NCI-H2196 treated with DMSO at 0.1 percent for 48 hours (cell line): ENCODE data around the gene CASP3.
"Not testable (repeated sequence)": the region's sequence is repeated elsewhere in the genome, so short reads cannot be mapped to it uniquely, and the experiment has no call there.

ENCODE experiments used
- DNase-seq: peaks from one replicate; lab custom pipeline; 2025; ENCODE audit not compliant: unreplicated experiment; lab: John Stamatoyannopoulos, UW

The CASP3 gene

DNA sequence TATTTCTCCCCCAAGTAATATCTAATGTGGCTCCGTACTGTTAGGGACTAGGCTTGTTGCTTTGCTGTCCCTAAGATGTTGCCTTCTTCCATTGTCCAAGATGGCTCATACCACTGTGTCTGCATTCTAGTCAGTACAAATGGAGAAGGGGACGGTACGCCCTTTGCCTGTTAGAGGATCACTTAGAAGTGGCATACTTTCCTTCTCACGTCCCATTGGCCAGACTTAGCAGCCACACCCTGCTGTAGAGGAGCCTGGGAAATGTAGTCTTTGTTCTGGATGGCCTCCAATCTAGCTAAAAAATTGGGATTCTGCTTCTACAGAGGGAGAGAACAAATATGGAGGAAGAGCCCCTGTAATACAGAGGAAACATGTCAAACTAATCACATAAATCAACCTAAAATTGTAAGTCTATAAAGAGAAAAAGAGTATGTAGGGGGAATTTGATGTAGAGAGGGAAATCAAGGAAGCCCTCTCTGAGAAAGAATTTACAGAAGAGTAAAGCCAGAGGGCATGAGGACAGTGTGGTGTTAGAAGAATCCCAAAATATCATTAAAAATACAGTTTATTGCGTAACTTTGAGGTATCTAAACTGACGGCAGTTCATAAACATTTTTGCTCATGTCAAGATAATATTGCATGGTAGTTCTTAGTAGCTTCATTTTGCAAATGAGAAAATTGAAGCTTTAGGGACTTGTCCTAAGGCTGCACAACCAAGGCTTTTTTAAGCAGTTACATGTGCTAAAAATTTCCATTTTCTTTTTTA lies 15.4 kb upstream of the CASP3 start:
- no peak for DNase-seq

DNA sequence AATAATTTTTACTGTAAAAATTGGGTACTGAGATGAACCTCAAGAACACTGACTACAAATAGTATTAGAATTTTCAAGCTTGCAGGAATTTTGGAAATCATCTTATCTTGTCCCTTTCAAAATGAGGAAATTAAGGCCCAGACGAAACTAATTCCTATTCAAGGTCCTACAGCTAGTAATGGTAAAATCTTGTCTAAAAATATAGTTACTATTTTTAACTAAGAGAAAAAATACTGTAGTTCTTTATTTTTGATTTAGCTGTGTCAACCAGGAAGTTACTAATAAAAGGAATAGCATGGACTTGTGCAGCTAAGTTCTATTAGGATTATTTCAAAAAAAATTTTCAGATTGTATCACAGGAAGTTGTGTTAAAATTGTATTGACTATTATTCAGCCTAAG lies 13.0 kb upstream of the CASP3 start:
- DNase-seq: no peak

DNA sequence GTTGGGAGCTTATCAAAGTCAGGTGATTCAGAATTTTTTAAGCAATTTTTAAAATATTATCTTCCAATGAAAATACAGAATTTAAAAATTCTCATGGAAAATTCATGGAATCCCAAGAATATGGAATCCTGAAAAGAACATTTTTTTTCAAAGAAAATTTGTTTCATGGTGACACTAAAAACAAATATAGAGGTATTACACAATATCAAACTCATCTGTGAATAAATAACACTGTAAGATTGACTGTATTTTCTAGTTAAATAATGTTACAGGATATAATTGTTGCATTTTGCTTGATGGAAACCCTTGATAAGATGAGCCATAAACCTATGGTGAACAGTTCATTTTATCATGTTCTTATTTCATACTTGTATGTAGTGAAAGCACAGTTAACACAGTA lies 11.7 kb upstream of the CASP3 start:
- DNase-seq: no peak

DNA sequence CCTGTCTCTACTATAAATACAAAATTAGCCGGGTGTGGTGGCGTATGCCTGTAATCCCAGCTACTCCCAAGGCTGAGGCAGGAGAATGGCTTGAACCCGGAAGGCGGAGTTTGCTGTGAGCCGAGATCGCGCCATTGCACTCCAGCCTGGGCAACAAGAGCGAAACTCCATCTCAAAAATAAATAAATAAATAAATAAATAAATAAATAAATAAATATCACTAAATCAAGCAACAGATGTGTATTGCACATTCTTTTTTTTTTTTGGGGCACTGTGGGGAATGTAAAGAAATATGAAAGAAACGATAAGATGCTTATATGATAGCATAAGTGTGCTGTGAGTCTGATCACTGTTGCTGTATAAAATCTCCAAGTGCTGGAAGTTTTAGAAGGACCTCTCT lies 8.6 kb upstream of the CASP3 start:
- DNase-seq: not testable (repeated sequence)

DNA sequence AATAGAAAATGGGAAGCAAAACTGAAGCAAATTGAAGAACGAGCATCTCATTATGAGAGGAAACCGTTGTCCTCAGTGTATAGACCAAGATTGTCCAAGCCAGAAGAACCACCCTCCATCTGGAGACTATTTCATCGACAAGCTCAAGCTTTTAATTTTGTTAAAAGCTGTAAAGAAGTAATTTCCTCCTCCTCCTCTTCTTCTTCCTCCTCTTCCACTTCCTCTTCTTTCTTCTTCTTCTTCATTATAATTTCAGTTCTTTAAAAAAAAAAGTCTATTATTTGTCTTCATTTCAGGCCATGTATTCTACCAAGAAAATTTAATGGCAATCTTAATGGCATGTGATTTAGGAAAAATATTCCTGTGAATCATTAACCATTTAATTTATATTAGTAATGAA lies 7.9 kb upstream of the CASP3 start:
- DNase-seq: no peak

DNA sequence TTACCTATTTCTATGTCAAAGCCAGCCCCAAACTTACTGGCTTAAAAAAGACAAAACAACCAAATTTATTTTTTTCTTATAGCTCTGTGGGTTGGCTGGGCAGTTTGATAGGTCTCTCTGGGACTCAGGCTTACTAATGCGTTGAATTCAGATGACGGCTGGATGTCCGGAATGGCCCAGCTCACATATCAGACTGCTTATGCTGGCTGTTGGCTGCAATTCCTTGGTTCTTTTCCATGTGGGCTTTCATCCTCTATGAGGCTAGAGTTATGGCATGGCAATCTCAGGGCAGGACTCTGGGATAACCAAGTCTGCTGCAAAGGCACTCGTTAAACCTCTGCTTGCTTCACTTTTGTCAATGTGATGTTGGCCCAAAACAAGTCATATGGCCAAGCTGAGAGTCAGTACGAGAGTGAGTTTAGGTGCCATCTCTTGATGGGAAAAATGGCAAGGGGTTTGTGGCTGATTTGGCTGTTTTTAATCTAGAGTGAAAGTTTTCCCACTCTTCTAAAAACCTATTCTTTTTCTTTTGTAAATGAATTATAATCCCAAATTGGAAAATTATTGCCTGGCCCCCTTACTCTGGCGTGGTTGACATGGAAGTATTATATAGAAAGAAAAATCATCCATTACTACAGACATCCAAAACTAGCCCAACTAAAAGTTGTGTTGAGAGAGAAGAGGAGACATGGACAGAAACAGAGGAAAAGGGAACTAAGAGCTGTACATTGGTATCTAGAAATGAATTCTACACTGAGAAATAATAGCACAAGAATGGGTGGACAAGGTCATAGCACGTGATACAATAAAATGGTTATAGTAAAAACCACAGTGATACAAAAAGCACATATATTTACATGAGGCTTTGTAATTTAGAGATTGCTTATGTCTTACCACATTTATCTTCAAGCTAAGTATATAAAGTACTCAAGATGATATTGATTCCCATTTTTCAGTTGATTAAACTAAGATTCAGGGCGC lies 6.9 kb upstream of the CASP3 start:
- no peak for DNase-seq

DNA sequence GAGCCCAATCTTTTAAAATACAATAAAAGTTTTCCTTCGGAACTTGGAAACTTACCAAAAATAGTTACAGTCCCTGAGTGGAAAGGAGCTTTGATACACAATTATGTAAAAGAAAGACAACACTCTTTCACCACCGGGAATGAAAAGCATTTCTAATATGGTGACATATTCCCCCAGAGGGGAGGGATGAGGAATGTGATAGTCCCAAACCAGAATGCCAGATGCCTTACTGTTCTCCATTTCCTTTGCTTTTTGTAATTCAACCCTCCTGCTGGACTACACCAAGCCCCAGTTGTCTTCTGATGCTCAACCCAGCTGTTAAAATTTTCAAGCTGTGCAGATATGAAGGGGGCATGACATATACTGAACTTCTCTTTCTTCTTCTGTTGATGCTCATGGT lies 4.4 kb upstream of the CASP3 start:
- DNase-seq: no peak

DNA sequence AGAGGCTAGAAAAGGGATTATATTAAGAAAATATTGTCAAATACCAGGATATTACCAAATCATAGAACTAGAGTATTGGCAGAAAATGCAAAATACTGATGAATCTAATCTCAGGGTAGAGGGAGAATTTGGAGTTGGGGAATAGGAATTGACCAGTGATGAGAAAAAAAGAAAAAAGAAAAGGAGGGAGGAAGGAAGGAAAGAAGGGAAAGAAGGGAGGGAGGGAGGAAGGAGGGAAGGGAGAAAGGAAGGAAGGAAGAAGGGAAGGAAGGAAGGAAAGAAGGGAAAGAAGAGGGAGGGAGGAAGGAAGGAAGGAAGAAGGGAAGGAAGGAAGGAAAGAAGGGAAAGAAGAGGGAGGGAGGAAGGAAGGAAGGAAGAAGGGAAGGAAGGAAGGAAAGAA lies 3.4 kb upstream of the CASP3 start:
- not testable (repeated sequence) for DNase-seq

DNA sequence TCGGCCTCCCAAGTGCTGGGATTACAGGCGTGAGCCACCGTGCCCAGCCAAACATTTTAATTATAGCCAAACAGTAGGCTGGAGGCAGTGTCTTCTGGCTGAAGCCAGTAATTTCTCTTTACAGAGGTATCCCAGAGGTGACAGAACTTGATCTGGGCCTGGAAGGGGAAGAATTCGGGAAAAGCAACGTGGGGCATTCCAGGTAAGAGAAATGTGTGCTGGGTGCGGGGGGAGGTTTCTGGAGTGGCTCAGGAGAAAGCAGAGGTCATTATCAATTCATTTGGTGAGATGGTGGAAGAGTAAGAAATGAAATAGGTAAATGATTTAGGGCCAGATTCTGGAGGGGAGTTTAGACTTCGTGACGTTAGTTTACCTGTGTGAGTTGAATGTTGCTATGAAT lies 2.7 kb upstream of the CASP3 start:
- DNase-seq: no peak

DNA sequence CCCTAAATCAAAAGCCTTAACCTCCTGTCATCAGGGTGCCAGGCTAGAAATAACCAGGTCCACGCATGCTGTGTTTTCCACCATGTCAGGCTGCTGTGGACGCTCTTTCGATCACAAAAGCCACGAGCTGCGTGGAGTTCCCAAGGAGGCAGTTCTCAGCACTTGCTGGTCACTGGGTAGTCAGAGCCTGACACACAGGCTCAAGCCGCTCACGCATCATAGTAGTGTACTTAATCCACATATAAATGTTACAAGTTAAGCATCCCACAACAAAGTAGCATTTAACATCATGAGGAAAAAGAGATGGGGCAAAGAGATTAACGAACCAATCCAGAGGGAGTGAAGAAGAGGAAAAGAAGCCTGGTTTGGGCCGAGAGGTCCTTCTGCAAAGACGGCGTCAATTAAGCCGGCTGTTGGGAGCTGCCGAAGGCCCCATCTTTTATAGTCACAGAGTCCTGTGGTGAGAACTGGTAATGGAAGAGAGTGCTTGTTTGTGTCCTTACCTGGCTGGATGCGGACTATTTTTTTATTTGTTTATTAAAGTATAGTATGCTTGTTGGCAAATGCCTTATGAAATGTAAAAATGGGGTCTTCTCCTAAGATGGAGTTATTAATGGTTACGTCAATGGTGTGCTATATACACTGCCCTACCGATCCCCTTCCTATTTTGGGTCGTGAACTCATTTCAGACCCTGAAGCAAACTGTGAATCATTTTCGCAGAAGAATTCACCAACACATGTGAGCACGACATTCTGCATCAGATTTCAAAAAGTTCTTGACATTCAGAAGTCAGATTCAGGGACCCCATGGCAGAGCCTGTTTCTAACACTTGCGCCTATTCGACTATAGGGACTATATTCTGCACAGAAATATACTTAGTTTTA lies 966 bp upstream of the CASP3 start:
- DNase-seq: no peak

DNA sequence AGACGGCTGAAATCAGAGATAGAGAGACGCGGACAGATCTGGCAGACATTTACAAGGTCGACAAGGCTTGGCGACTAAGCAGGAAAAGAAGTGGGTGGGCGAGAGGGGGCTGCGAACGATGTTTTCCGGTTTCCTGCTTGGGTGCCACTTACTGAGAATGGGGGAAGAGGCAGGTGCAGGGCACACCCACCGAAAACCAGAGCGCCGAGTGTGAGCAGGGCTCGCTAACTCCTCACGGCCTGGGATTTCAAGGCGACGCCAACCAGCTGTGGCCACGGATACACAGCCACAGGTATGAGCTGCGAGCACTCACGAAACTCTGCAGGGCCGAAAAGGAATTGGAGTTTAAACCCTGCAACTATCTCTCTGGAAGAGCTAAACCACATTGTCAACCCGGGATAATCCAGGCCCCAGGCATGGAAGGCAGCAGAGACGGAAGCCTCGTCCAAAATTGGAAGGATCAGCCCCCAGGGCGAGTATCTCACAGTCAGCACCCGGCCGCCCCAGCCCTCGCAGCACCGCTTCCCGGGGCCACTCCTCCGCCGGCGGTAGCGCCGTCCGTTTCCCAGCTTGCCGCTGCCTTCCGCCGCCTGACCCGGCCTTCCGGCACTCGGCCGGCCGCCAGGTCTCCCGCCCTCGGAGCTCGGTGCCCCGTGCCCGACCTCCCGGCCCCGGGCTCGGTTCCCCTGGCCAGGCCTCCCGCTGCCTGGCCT lies 778 bp downstream of the CASP3 start:
- no peak for DNase-seq

DNA sequence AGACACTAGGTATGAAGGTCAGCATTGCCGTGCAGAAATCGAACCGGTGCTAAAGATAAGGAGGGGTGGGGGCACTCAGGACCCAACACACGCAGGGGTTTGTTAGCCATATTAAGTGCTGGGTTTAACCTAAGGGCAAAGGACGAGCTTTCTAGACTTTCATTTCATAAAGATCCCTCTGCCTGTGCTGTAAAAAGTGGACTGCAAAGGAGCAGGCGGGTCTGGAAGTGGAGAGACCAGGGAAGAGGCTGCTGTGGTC lies 1.3 kb downstream of the CASP3 start:
- DNase-seq: no peak

DNA sequence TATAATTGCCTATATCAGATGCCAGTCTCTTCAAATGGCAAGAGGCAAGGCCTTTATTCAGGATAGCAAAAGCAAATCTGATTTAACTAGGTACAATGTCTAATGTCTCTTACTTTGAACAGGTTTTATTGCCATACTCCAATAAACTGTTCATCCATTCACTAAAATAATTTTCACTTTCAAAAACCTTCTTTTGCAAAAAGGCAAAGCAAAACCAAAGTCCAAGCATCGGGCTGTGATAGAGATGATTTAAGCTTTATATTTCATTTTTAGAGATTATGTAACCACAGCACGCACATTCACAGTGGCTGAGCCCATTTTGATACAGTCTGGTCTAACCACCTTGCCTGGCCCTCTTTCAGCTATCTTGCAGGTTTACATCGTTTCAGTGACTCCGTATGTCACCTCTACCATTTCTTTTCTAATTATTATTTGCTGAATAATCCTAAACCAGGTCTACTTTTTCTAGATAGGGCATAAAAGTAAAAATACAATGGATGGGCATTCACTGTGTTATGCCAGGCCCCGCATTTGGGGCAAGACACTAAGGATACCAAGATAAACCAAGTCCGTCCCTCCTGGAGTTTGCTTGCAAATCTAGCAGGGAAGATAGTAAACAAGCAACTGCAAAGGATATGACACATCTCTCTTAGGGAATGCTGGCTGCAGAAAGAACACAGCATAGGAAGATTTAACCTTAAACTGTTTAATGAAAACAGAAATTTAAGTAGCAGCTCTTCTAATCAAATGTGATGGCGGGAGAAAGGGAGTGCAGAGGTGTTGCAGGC lies 1.8 kb downstream of the CASP3 start:
- no peak for DNase-seq

DNA sequence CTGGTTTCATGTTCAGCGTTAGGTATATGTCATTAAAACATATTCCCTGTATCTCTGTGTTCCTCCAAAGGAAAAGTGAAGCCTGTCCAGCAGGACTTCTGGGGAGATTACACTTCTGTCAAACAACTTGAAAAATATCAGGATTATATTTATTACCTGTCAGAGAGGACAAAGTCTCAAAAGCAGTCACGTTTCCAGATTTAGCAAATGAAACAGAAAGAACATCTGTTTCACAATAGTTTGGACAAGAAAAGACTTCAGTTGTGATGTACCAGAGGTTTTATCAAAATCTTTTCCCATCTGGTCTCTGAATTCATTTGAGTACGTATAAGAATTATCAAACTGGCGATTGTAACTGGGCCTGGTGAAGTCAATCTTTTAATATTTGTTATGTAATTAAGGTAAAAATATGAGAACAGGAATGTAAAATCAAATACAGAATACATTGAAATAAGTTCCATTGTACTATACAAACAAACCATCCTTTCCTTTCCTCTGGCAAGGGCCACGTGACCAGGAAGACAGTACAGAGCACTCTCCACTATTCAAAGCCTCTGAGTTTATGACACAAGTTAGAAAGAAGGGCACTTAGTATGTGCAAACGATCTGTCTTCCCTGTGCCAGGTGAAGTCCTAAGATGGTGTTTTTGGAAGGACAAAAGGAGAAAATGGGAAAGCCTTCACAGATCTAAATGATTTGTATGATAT lies 3.2 kb downstream of the CASP3 start:
- no peak for DNase-seq

DNA sequence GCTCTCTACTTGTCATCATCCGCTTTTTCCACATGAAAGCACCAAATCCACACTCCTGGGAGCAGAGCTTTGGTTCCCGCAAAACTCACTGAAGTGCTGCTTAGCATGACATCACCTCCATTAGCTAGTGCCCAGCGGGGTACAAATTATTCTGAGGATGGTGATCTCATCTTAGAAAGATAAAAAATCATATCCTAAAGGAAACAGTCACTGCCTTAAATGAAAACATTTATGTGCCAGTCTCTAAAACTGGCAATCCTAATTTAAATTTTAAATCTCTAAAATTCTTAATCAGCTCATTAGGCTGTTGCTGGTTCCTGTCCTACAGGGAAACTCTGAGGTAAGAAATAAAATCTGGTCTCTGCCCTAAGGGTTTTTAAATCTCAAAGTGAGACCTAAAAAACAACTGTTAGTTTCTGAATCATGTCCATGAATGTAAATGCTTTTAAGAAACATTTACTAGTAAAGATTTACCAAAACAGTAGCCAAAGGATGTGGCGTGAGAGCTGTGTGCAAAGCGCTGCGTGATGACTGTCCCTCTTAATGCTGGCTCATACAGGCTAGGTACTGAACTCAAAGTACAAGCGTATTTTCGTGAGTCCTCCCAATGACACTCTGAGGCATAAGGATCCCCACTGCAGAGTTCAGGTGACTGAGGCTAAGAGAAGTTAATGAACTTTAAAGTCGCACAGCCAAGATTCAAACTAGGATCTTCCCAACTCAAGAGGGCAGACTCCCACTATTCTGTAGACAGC lies 4.5 kb downstream of the CASP3 start:
- DNase-seq: no peak

DNA sequence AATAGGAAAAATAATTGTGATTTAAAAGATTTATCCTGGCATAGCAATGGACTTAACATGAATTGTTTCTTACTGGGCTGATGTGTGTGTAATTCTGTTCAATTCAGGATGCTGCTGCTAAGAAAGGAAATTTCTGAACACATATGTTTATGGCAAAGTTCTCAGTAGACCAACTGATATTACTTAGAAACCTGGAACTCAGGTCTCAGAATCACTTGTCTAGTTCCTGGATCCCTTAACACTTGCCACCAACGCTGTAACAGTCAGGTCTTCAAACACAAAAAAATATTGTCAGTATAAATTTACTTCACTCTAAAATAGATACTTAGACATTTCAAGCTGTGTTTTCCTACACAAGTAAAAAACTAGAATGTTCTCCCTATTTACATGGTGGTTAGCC lies 5.5 kb downstream of the CASP3 start:
- no peak for DNase-seq

DNA sequence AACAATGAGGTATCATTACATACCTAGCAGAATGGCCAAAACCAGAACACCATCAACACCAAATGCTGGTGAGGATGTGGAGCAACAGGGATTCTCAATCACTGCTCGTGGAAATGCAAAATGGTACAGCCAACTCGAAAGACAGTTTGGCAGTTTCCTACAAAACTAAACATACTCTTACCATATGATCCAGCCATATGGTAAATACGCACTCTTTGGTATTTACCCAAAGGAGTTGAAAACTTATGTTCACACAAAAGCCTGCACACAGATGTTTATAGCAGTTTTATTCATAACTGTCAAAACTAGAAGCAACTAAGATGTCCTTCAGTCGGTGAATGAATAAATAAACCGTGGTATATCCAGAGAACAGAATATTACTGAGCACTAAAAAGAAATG lies 7.8 kb downstream of the CASP3 start:
- no peak for DNase-seq

DNA sequence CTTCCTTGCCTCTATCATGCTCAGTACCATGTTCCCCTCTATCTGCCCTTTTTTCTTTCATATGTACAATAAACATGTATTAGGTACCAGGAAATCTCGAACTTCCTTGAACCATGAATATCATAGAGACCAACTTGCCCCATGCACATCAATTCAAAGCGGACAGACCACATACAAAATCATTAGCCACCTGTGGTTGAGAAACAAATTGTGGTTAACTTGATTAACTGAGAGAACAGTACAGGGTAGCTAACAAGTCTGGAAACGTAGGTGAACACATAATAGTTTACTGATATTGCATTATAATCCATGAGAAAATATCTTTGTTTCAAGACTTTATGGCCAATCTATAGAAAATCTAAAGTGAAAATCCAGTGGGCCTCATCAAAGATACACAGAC lies 8.2 kb downstream of the CASP3 start:
- no peak for DNase-seq

DNA sequence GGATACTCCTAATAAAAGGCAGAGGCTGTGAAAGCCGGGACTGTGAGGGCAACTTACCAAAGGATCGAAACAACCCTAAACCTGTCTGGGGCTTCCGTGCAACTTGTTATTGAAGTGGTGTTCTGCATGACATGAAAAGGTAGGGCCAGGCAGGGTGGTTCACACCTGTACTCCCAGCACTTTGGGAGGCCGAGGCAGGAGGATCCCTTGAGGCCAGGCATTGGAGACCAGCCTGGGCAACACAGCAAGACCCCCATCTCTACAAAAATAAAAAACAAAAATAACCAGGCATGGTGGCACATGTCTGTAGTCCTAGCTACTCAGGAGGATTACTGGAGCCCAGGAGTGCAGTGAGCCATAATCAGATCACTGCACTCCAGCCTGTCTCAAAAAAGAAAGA lies 12.3 kb downstream of the CASP3 start:
- DNase-seq: no peak
